Esophagus squamous epithelium (tissue), 5 donors: ENCODE results near the gene FURIN. TPM values are rescaled to one million over a fixed set of nuclear protein-coding genes. Genes with fewer than 3 reads are reported as not detected.

ENCODE experiments used
- DNase-seq: peaks from one replicate; lab custom pipeline; 2025; lab: John Stamatoyannopoulos, UW
- H3K27ac ChIP-seq, 4 donors: fragments of 200-600 bp; sonication (generic); one replicate each; pipeline ENCODE4 v1.5.1; 2016 to 2019; ENCODE audit warnings: mild to moderate bottlenecking in 1 of 4
- H3K27me3 ChIP-seq, 4 donors: fragments of 200-600 bp; sonication (generic); 1 replicate in 3 of 4; 2 replicates in 1 of 4; pipeline versions ENCODE4 v1.5.1 to v1.6.0; 2017 to 2021; ENCODE audit warnings: antibody characterized with exemption in 1 of 4
- H3K36me3 ChIP-seq, 3 donors: fragments of 200-600 bp; sonication (generic); one replicate each; pipeline ENCODE4 v1.5.1; 2016 to 2019
- H3K4me1 ChIP-seq, 3 donors: fragments of 200-600 bp; sonication (generic); one replicate each; pipeline ENCODE4 v1.5.1; 2017 to 2019
- H3K4me3 ChIP-seq, 4 donors: fragments of 200-600 bp; sonication (generic); 1 replicate in 3 of 4; 2 replicates in 1 of 4; pipeline ENCODE4 v1.5.1; 2016 to 2019; ENCODE audit warnings: mild to moderate bottlenecking in 2 of 4, moderate library complexity in 1 of 4
- H3K9me3 ChIP-seq, 3 donors: fragments of 200-600 bp; sonication (generic); one replicate each; pipeline ENCODE4 v1.5.1; 2016 to 2019
- CTCF ChIP-seq, 6 experiments: fragments of 450-650 bp in 4 of 6; fragments of 200-600 bp in 2 of 6; sonication (generic) in 2 of 6; IDR thresholded peaks; one replicate each; pipeline ENCODE4 v1.5.1; 2016 to 2019; ENCODE audit warnings: antibody characterized with exemption in 6 of 6, mild to moderate bottlenecking in 4 of 6, moderate library complexity in 4 of 6
- POLR2A ChIP-seq, 4 donors: fragments of 450-650 bp; IDR thresholded peaks; one replicate each; pipeline ENCODE4 v1.6.1; 2017; ENCODE audit warnings: antibody characterized with exemption in 4 of 4, mild to moderate bottlenecking in 4 of 4, moderate library complexity in 3 of 4
- WGBS, 2 donors: methylation state at CpG; one replicate each; pipeline ENCODE4 v1.1.5; 2018; 5-methylcytosine and 5-hydroxymethylcytosine counted together
- intact Hi-C: fragments of 100-400 bp; cut with DNase I; formaldehyde crosslinking; loops from one replicate; pipeline ENCODE4 v1.15.0; 2022
- total RNA-seq, 4 donors: library from RNA; depleted of rRNA; stranded (reverse); fragments of >200 nt; gene quantifications; one replicate each; pipeline ENCODE4 v1.1.0, GENCODE V29; 2016
- donor health status: DM: yes; HTN: yes; CAD: no.

Gene FURIN
- total RNA-seq, 4 donors from 2014 or later = 27.7 to 43.3 (median 38.5) TPM

GRCh38 chr15:90901175-90902039 is 33.0 kb downstream of the FURIN start:
- Histone ChIP-seq H3K4me3 (peak overlapping the region in 3 of 4 donors; percentile 84 to 99 (median 91)), H3K36me3 (peaks cover 11 to 16% (median 15%) of the 10 kb centered on the region in 3 donors), H3K27me3 (no peaks in the 10 kb centered on the region), H3K27ac (peak overlapping the region; percentile 90 to 97 (median 92)), H3K4me1 (peaks cover 14 to 34% (median 14%) of the 10 kb centered on the region in 3 donors), H3K9me3 (no peaks in the 10 kb centered on the region)
- no peak for DNase-seq
- no peak for TF ChIP-seq POLR2A (IDR thresholded peaks at IDR 0.05)
- no peak for TF ChIP-seq CTCF (IDR thresholded peaks at IDR 0.05)
- WGBS, 2 donors = 54 to 57% methylated on average over 14 of the region's 14 CpGs
- intact Hi-C loops = no loop called here

GRCh38 chr15:90902040-90902839 is 33.9 kb downstream of the FURIN start:
- H3K4me1 ChIP-seq = peaks cover 14 to 34% (median 14%) of the 10 kb centered on the region in 3 donors
- H3K36me3 ChIP-seq = peaks cover 11 to 25% (median 23%) of the 10 kb centered on the region in 3 donors
- TF ChIP-seq CTCF (IDR thresholded peaks at IDR 0.05) (peak; percentile 77 to 86 (median 80)), POLR2A (IDR thresholded peaks at IDR 0.05) (peak in 3 of 4 donors; percentile 31 to 56 (median 53))
- peak overlapping the region; percentile 90 to 97 (median 92) for H3K27ac ChIP-seq
- H3K4me3 ChIP-seq = peak overlapping the region; percentile 74 to 99 (median 88)
- intact Hi-C loops = no loop called here
- no peaks in the 10 kb centered on the region for H3K9me3 ChIP-seq
- no peaks in the 10 kb centered on the region for H3K27me3 ChIP-seq
- 0% methylated on average over 4 to 20 of the region's 71 CpGs for WGBS, 2 donors
- DNase-seq = no peak

GRCh38 chr15:90902840-90903732 is 34.7 kb downstream of the FURIN start, which contains the start of gene MAN2A2:
Gene MAN2A2 (plus strand): TSS chr15:90903302. CDS start chr15:90904208, 906 bp downstream.
- peaks cover 14 to 34% (median 14%) of the 10 kb centered on the region in 3 donors for H3K4me1 ChIP-seq
- H3K36me3 ChIP-seq = peaks cover 11 to 33% (median 27%) of the 10 kb centered on the region in 3 donors
- TF ChIP-seq POLR2A (IDR thresholded peaks at IDR 0.05) (peak in 1 of 4 donors; percentile 52), CTCF (IDR thresholded peaks at IDR 0.05) (no peak)
- H3K27me3 ChIP-seq = no peaks in the 10 kb centered on the region
- peak within 1 kb of the TSS; percentile 74 to 99 (median 88) for H3K4me3 ChIP-seq
- no peaks in the 10 kb centered on the region for H3K9me3 ChIP-seq
- 0% methylated on average over 11 to 13 of the region's 81 CpGs for WGBS, 2 donors
- intact Hi-C loops = no loop called here
- DNase-seq = no peak
- peak within 1 kb of the TSS; percentile 90 to 97 (median 92) for H3K27ac ChIP-seq

- DNase-seq = no peak
- TF ChIP-seq CTCF (IDR thresholded peaks at IDR 0.05) = peak in 1 of 6 experiments; percentile 23
- TF ChIP-seq POLR2A (IDR thresholded peaks at IDR 0.05) = no peak
- Histone ChIP-seq H3K4me1 (peaks cover 14 to 34% (median 14%) of the 10 kb centered on the region in 3 donors), H3K9me3 (no peaks in the 10 kb centered on the region), H3K27me3 (no peaks in the 10 kb centered on the region), H3K27ac (peak overlapping the region; percentile 90 to 97 (median 91)), H3K4me3 (peak overlapping the region; percentile 74 to 99 (median 88)), H3K36me3 (peaks cover 11 to 42% (median 27%) of the 10 kb centered on the region in 3 donors)
- intact Hi-C loops = no loop called here
- 44 to 54% methylated on average over 6 to 10 of the region's 18 CpGs for WGBS, 2 donors
Observed at GRCh38 chr15:90903733-90904536, 35.5 kb downstream of the FURIN start.
